GM18861 (cell line): ENCODE data around the gene MED9.
"Not testable (repeated sequence)": the region's sequence is repeated elsewhere in the genome, so short reads cannot be mapped to it uniquely, and the experiment has no call there.

ENCODE experiments used
- ATAC-seq: cut with Tn5 transposase; IDR thresholded peaks from one replicate; pipeline ENCODE4 v1.9.1; 2021; ENCODE audit not compliant: unreplicated experiment

The MED9 gene

DNA sequence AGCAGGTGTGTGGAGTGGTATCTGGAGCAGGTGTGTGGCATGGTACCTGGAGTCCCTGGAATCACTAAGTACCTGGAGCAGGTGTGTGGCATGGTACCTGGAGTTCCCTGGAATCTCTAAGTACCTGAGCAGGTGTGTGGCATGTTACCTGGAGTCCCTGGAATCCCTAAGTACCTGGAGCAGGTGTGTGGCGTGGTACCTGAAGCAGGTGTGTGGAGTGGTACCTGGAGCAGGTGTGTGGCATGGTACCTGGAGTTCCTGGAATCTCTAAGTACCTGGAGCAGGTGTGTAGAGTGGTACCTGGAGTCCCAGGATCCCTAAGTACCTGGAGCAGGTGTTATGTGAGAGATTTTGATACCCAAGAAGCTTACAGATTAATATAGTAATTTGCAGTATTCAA lies 22.1 kb upstream of the MED9 start:
- ATAC-seq: not testable (repeated sequence)

DNA sequence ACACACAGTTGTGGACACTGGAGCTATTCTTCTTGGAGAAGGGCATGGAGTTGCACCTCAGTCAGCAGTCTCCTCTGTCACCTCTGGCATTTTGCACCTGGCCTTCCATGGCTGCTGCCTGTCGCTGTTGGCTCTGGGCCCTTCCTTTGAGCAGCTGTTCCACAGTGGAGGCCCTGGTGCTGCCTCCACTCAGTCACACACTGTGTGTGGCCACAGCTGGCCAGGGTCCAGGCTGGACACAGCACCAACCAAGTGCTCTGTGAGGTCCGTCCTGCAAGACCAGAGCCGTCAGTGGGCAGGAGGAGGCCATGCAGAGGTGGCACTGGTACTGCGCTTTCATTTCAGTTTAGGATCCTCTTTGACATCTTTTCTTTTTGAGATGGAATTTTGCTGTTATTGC lies 21.6 kb upstream of the MED9 start:
- no peak for ATAC-seq

DNA sequence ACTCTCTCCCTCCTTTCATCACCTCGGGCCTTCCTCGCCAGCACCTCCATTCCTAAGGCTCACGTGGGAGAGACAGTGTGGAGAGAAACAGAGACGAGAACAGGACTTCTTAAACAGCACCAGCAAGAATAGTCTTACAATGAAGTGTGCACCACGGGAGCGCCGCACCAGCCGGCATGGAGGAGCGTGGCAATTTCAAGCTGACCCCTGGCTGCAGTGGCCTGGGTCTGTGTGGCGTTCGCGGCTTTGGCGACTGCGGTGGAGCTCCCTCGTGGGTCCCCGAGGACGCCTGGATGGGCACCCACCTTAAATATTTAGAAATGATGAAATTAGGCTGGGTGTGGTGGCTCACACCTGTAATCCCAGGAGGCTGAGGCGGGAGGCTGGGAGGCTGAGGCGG lies 20.5 kb upstream of the MED9 start:
- ATAC-seq: no peak

DNA sequence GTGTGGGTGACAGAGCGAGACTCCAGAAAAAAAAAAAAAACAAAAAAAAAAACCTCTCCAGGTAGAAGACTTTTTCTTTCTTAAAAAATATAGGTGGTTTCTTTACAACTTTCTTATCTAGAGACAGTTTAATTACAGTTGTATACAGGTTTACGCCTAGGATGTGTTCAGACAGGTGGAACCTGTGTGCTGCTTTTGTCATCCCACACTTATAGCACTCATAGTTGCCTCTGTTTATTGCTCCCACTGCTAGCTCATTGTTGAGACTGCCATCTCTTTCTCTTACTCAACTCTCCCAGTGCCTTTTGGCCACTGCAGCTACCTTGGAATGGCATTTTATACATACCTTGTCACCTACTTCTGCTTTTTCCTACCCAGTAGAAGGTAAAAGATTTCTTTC lies 19.1 kb upstream of the MED9 start:
- no peak for ATAC-seq

DNA sequence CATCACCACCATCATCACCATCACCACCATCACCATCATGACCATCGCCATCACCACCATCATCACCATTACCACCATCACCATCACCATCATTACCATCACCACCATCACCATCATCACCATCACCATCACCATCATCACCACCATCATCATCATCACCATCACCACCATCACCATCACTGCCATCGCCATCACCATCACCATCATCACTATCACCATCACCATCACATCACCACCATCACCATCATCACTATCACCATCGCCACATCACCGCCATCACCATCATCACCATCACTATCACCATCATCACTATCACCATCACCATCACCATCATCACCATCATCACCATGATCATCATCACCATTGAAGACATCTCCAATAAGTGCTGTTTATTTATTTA lies 16.8 kb upstream of the MED9 start:
- ATAC-seq: no peak

DNA sequence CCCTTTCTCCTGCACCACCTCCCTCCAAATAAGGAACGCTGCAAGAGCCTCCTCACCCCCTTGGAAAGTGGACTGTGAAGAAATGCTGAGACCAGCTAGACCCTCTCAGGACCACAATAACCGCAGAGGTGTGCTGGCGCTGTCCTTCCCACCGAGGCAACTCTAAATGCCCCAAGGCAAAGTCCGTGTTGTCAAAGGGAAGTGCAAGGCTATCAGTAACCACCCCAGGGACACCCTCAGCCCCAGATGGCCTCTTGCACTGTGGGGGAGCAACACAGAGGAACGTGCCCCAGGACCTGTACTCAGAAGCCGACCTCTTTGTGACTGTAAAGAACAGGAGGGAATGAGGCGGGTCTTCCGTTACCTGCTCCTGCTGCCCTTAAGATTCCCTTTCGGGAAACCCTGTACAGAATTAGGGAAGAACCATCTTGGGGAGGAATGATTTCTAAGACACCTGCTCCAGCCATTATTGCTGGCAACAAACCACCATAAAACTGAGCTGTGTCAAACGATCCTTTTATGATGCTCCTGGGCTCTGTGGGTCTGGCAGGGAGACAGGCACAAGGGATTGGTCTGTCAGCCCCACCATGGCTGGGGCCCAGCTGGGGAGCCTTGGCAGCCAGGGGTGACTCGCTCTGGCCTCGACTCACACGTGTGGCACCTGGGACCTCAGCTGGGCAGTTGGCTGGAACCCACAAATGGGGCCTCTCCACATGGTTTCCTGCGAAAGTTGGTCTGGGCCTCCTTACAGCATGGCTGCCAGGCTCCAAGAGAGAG lies 14.6 kb upstream of the MED9 start:
- no peak for ATAC-seq

DNA sequence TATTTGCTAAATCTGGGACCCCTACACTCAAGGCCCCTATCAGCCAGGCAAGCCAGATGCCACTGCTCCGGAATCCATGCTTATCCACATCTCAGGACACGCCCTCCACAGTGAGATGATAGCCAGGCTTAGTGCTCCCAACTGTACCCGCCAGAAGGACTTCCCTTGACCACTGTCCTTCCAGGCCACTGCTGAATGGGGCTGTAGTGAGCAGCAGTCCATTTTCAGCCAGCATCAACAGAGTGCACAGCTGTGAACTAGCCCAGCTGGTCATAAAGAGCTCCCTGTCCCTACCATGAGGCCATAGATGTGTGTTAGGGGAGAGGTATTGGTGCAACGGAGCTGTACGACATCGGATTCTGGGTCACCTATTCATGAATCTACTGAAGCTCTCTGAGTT lies 13.0 kb upstream of the MED9 start:
- ATAC-seq: no peak

DNA sequence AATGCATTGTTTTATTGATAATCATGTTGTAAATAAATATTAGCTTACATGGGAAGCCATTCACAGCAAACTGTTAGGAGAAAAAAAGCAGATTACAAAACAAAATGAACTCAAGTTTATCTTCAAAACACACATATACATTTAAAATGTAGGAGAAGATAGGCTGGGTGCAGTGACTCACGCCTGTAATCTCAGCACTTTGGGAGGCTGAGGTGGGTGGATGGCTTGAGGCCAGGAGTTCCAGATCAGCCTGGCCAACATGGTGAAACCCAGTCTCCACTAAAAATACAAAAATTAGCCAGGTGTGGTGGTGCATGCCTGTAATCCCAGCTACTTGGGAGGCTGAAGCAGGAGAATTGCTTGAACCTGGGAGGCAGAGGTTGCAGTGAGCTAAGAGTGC lies 10.9 kb upstream of the MED9 start:
- not testable (repeated sequence) for ATAC-seq

DNA sequence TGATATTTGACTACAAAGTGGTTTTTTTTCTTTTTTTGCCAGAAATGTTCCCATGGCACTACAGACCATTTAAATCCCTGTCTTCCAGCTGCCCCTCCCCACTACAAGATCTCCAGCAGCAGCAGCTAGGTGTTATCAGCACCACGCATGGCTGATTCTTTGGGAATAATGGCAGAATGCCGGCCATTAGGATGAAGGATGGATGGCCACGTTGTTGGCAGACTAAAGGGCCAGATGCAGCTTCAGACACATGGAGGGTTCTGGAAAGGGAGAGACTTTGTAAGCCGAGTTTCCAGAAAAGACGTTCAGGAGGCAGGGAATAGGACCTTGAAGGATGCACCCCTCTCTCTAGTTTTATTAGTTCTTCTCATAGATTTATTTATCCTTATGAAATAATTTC lies 10.3 kb upstream of the MED9 start:
- no peak for ATAC-seq

DNA sequence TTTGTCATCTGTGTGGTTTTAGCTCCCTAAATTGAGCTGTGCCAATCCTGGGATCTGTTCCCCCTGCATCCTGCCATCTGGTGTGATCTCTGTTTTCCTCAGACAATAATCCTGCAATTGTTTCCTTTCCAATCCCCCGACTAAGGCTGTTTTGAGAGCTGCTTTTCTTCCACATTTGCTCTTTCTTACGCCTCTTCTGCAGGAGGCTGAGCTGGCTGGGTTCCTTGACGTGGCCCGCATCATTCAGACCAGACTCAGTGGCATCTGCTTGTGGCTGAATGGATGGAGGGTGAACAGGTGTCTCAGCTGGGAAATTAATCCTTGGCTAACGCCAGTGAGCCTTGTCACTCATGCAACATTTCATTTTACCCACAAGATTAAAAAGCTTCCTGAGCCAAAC lies 9.8 kb upstream of the MED9 start:
- no peak for ATAC-seq

DNA sequence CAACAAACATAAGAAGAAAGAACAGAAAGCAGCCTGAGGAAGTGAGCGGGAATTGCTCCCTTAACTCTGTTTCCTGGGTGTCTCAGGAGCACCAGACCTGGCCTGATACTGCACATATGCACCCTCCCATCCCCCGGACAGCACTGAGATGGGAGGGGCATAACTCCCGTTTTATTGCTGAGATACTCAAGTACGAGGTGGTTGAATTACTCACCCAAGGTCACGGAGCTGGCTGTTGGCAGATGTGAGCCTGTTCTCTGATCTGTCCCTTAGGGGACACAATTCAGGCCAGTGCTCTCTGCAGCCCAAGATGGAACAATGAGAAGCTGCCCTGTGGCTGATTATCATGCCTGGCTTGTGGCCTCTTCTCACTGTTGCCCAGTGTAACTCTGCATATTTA lies 9.1 kb upstream of the MED9 start:
- no peak for ATAC-seq

DNA sequence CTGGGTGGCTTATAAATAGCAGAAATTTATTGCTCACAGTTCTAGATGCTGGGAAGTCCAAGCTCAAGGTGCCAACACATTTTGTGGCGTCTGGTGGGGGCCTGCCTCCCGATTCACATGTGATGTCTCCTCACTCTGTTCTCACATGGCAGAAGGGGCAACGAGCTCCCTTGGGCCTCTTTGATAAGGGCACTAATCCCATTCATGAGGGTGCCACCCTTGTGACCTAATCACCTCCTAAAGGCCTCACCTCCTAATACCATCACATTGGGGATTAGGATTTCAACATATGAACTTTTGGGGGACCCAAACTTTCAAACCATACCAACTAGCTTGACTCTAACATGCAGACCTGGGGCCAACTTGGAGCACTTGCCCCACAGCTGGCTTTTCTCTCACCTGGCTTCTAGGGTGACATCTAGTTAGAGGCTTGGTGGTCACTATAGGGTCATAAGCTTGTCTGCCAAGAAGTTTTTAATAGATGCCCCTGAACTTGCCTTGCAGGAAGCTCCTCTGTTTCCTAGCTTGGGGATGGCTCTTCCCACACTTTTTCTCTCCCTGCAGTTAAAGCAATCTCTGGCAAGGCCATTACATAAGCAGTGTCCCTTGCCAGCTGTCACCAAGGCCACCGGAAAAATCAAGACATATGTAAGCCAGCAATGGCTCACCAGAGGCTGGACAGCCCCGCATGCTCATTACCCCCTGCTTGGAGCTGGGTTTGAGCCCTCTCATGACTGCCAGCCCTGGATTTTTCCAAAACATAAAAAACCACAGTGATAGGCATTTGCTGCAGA lies 8.4 kb upstream of the MED9 start:
- ATAC-seq: no peak

DNA sequence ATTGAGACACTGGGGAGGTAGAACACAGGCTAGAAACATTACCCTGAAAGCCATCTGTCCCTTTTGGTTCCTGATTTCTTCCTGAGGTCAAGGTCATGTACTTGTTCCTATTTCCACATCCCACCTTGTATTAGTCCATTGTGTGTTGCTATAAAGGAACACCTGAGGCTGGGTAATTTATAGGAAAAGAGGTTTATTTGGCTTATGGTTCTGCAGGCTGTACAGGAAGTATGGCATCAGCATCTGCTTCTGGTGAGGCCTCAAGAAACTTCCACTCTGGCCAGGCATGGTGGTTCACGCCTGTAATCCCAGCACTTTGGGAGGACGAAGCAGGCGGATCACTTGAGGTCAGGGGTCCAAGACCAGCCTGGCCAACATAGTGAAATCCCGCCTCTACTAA lies 7.4 kb upstream of the MED9 start:
- ATAC-seq: no peak

DNA sequence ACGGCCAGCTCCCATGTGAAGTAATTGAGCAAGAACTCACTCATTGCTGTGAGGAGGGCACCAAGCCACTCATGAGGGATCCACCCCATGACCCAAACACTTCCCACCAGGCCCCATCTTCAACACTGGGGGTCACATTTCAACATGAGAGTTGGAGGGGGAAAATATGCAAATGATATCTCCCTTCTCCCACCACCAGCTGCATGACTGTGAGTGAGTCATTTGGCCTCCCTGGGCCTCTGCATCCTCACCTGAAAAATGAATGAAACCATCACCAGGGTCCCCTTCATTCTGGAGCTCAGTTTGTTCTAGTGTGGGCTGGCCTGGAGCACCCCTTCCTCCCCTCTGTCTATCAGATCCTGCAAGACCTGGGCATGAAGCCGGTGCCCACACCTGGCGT lies 6.8 kb upstream of the MED9 start:
- no peak for ATAC-seq

DNA sequence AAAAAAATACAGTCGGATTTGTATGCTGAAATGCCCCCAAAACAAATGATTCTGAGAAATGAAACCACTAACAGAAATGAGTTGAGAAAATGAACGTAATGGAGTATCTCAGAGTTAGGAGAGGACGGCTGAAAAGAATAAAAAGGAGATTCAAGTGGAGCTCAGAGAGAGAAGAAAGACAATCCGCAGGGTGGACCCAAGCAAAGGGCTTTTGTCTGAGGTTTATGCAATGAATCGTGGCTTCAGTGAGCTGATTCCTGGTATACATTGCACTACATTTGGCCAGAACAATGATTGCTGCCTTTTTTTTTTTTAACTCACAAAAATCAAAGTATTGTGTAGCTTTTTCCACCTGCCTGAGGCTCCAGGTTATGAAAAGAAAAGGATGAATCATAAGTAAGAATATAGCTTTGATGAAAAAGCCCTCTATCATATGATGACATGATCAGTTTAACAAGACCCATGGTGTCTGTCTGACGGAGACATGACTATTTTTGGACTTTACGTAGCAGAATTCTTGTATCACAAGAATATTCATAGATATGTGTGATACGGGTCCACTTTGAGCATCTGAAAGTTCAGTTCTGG lies 4.4 kb upstream of the MED9 start:
- no peak for ATAC-seq

DNA sequence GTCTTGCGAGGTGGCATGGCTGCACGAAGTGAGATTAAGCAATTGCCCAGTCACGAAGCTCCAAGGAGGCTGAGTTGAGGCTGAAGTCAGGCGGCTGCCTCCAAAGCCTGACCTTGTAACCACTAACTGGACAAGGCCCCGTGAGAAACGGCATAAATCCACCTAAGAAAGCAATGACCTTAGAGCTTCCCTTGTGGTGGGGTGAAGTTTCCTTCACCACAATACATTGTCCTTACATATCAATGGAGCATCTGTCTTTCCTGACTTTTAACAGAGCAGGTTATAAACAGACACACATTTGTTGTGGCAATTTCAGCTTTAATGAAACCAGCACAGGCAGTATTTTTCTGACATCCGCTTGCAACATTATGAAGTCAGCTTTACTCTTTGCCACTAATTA lies 2.5 kb upstream of the MED9 start:
- ATAC-seq: no peak

DNA sequence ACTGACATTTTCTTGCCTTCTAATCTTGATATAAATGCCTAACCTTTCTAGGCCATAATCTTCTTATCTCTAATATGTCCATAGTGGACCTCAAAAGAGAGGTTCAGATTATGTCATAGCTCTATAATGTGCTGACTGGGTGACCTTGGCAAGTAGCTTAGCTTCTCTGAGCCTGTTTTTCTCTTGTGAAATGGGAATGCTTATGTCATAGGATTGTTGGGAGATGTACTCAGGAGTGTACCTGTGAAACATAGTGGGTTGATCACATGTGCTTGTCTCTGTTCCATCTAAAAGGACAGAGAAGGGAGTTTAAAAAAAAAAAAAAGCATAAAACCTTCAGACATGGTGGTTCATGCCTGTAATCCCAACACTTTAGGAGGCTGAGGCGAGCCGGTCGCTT lies 2.4 kb downstream of the MED9 start:
- ATAC-seq: no peak

DNA sequence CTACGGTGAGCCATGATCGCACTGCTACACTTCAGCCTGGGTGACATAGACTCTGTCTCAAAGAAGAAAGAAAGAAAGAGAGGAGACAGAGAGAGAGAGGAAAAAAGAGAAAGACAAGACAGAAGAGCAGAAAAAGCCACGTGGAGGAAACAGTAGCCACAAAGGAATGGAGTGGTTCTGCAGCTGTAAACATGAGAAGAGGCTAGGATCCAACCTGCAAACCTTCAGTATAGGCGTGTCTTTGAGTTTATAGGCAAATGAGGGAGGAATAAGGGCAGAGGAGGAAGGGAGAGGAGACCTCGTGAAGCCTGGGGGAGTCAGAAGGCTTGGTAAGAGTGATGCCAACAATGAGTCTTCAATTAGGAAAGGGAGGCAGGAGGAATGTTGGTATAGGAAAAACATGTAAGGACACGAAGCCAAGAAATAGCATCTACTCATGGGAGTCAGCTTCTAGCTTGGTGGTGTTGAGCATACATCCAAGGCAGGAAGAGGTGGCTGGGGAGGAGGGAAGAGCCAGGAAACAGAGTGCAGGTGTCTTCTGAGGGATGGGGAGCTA lies 3.9 kb downstream of the MED9 start:
- ATAC-seq: no peak

DNA sequence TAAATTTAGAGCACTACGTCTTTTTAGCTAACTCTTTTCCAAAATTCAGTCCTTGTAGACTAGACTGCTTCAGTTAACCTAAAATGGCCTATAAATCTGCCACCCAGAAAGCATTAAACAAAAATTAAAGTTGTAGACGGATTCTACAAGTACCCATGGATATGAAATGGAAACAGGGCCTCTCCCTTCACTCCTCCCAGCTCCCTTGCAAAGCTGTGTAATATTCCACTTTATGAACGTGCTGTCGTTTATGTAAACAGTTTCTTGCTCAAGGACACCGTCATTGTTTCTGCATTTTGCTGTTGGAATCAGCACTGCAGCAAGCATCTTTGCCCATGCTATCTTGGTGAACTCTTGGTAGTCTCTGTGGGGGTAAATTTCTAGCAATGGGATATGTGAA lies 5.1 kb downstream of the MED9 start:
- no peak for ATAC-seq

DNA sequence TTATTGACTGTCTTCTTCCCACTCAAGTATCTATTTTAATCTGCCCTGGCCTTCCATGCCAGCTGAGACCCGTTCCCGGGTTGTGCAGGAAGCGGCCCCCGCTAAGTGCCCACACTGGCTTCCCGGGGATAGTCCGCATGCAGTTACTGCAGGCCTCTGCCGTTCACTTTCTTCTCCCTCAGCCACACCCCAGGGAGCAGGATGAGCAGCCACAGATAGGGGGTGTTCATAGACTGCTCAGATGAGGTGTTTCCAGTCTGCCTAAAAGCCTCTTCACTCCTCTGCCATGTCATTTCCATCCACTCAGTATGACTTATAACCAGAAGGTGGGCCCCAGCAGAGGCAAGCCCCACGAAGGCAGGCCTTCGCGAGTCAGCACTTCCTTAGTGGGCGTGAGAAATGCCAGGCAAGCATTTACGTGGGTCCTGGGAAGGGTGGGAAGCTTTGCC lies 7.7 kb downstream of the MED9 start:
- ATAC-seq: no peak

DNA sequence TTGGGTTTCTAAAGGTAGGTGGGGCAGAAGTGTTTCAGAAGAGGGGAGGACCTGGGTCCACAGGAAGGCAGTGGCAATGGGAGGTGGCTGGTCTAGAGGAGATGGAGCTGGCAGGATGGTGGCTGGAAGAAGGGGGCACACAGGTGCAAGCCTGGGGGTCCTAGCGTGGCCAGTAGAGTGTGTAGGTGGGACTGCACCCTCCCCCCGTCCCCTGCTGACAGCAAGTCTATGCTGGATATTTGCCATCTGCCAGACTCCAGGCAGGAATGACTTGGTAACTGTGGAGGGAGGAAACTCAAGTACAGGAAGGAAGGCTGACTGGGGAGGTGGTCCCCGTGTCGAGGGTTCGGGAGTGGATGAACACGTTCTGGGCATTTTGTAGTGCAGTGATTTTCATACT lies 8.6 kb downstream of the MED9 start:
- no peak for ATAC-seq

DNA sequence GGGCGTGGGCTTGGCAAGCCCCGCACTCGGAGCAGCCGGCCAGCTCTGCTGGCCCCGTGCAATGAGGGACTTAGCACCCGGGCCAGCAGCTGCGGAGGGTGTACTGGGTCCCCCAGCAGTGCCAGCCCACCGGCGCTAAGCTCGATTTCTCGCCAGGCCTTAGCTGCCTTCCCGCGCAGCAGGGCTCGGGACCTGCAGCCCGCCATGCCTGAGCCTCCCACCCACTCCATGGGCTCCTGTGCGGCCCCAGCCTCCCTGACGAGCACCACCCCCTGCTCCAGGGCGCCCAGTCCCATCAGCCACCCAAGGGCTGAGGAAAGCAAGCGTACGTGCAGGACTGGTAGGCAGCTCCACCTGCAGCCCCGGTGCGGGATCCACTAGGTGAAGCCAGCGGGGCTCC lies 9.6 kb downstream of the MED9 start:
- not testable (repeated sequence) for ATAC-seq
